ENCODE results near the gene ARHGAP26.

Gene ARHGAP26

GRCh38 chr5:143204474-143205246, 434.5 kb downstream of the ARHGAP26 start:
- no peak for DNase-seq (ENCODE audit: insufficient read length, low spot score)
- FAIRE-seq: no peak

DNA sequence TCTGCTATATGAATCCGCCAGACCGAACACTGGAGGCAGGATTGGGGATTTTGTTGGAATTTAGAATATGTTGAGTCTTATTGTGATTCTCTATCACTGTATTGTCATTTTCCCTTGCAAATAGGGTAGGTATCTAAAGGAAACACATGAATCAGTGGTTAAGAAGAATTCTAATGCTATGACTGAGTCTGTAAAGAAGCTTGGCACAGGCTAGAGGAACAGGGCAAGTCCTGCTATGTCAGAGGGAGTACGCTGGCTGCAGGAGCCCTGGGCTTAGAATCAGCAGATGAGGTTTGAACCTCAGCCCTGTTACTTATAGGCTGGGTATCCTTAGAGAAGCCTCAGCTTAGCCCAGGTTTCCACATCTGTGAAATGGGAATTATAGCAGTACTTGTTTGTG, 435.2 kb downstream of the ARHGAP26 start:
- no peak for DNase-seq (ENCODE audit: insufficient read length, low spot score)
- no peak for FAIRE-seq

GRCh38 chr5:143205883-143206195, 435.7 kb downstream of the ARHGAP26 start:
- no peak for DNase-seq (ENCODE audit: insufficient read length, low spot score)
- no peak for FAIRE-seq

GRCh38 chr5:143206196-143207053, 436.2 kb downstream of the ARHGAP26 start:
- no peak for DNase-seq (ENCODE audit: insufficient read length, low spot score)
- FAIRE-seq: peak; percentile 83

- FAIRE-seq: no peak
- no peak for DNase-seq (ENCODE audit: insufficient read length, low spot score)
These were observed 436.9 kb downstream of the ARHGAP26 start for GRCh38 chr5:143207058-143207457.

DNA sequence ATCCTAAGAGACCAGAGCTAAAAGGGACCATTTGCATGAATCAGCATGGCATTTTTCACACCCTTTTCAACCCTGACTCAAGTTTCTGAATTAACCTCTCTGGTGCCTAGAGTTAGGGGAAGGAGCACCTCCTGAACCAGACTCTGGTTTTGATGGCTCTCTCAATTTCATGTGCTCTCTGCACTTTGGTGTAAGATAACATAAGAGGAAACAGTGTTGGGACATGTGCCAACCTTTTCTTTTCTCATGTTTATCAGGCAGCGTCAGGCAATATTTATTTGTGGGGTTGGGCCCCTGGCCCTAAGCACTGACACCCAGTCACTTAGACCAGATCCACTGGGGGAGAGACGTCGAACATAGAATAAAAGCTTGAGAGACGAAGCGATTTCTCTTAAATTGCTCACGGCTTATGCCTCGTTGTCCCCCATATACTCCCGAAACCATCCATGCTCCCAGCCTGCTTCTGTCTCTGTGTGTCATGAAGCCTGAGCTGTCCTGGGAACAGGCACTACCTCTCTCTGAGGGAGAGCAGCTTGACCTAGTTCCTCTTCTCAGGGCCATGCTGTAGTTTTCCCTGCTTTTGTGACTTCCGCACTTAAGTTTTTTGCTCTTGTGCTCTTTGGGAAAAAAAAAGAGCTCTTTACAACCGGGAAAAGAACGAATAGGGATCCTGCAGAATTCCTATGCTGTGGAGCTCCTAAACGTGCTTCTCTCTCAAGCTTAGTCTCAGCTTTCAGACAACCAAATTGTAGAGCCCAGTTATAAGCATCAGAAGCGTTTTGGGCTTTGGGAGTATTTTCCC, 437.6 kb downstream of the ARHGAP26 start:
- FAIRE-seq: peak; percentile 11
- DNase-seq (ENCODE audit: insufficient read length, low spot score): no peak

GRCh38 chr5:143208365-143208641, 438.1 kb downstream of the ARHGAP26 start:
- DNase-seq (ENCODE audit: insufficient read length, low spot score): no peak
- no peak for FAIRE-seq

DNA sequence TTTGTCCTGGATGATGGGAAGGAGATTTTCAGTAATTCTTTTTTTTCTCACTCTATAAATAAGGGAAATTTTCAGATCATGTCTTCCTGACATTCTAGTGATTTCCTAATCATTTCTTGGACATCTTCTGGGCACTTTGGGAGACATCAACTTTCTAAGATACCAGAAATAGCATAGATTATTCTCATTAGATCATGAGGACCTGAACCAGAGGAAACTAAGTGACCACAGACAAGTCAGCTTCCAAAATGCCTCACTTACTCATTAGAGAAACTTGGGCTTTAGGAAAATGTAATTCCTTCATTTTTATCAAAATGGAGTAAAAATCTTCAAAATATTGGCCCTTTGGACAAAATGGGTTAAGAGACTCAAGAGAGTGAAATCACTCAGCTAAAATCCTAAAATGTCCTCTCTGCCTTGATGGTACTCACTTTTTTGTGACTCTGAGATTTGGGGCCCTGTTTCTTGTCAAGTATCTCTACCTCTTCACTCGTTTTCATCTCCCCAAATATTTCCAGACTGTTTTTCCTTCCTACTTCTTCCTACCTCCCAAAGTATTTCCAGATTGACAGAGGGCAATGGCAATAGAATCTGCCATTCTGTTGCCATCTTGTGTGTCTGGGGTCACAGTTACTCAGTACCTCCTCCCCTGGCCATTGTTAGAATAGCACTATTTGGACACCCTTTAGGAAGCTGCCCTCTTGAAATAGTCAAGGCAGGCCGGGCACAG, 438.8 kb downstream of the ARHGAP26 start:
- FAIRE-seq (no peak), DNase-seq (ENCODE audit: insufficient read length, low spot score) (no peak)

- no peak for DNase-seq (ENCODE audit: insufficient read length, low spot score)
- FAIRE-seq: no peak
These were observed 439.8 kb downstream of the ARHGAP26 start for GRCh38 chr5:143209881-143210395.

- DNase-seq (ENCODE audit: insufficient read length, low spot score): no peak
- FAIRE-seq: no peak
These were observed 440.4 kb downstream of the ARHGAP26 start for GRCh38 chr5:143210576-143210975.

DNA sequence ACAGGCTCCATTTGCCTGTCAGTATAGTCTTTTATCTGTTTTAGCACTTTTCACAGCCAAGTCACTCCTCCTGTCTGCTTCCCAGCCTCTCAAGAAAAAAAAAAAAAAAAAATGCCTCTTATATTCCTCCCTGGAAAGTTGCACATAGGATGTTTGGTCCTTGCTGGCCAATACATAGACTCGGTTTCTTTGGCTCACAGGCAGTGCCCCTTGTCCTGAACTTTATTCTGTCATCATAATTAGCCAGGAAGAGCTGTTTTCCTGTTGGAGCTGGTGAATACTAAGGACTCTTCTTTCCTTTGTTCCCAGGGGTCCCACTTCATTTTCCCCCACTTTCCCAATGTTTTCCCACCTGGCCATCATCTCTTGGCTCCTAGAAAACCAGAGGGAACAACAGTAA, 442.1 kb downstream of the ARHGAP26 start:
- peak; percentile 14 for FAIRE-seq
- DNase-seq (ENCODE audit: insufficient read length, low spot score): no peak

GRCh38 chr5:143213231-143213850, 443.2 kb downstream of the ARHGAP26 start:
- DNase-seq (ENCODE audit: insufficient read length, low spot score): no peak
- no peak for FAIRE-seq

DNA sequence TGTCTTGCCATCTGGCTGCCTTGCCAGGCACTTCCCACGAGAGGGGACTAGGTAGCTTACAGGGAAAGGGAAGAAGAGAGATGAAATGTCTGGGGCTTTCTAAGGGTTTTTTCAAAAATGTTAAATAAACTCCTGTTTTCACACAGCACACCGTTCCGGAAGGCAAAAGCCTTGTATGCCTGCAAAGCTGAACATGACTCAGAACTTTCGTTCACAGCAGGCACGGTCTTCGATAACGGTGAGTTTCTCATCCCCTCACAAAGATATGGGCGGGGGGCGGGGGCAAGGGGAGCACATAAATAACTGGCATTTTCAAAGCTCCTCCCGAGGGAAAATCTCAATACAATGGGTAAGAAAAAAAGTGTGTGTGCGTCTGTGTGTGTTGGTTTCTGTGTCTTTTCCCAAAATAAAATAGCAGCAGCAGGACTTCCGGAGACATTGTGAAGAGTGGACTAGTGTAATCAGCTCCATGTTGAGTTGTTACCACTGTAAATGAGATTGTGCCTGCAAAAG, 443.7 kb downstream of the ARHGAP26 start:
- peak; percentile 94 for FAIRE-seq
- no peak for DNase-seq (ENCODE audit: insufficient read length, low spot score)

- DNase-seq (ENCODE audit: insufficient read length, low spot score) (no peak), FAIRE-seq (no peak)
These were observed 444.3 kb downstream of the ARHGAP26 start for GRCh38 chr5:143214458-143214857.

- no peak for FAIRE-seq
These were observed 444.7 kb downstream of the ARHGAP26 start for GRCh38 chr5:143214890-143215289.

GRCh38 chr5:143215690-143216089, 445.5 kb downstream of the ARHGAP26 start:
- DNase-seq (ENCODE audit: insufficient read length, low spot score) (no peak), FAIRE-seq (peak; percentile 14)

More at GRCh38 chr5:143214890-143215289, 444.7 kb downstream of the ARHGAP26 start:
- DNase-seq (ENCODE audit: insufficient read length, low spot score): no peak

DNA sequence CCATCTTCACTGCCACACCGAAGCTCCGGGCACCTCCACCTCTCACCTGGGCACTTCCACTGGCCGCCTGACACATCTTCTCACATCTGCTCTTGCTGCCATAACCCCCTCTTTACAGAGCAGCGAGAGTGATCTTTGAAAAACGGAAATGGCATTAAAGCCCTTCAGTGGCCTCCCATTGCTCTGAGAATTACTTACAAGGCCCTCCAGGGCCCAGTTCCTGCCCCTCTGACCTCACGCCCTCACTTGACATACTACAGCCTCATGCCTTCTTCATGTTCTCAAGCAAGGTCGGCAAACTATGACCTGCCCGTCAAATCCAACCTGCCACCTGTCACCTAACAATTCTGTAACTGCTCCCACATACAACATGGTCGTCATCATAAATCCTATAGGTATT, 446.0 kb downstream of the ARHGAP26 start:
- DNase-seq (ENCODE audit: insufficient read length, low spot score): no peak
- FAIRE-seq: no peak

DNA sequence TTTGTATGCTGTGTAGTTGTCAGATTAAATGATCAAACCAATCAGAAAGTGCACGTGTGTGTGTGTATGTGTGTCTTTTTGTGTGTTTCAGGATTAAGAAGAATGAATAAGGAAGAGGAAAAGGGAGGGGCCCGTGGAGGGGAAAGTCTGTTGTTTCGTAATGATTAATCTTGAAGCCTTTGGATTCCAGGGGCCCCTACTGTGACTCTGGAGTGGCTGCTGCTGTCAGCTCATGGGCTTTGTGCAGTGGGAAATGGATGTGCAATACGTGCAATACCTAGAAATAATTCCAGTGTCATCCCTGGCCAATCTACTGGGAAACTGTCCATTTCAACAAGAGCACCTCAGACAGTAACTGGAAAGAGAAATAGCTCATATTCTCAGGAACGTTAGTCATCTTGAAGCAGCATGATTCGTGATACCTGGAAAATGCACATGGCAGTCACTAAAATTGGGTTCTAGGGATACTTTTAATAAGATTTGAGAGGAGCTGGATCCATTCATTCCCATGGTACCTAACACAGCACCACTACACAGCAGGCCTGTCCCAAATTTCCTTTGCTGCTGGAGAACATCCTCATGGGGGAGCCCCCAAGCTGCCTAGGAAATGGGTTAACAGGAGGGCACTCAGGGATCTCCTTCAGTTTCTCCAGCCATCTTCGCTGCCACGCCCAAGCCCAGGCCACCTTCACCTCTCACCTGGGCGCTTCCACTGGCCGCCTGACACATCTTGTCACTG, 447.1 kb downstream of the ARHGAP26 start:
- DNase-seq (ENCODE audit: insufficient read length, low spot score): no peak

GRCh38 chr5:143217804-143218160, 447.6 kb downstream of the ARHGAP26 start:
- DNase-seq (ENCODE audit: insufficient read length, low spot score): no peak
- no peak for FAIRE-seq

More for the DNA sequence above, 447.1 kb downstream of the ARHGAP26 start:
- FAIRE-seq: no peak

All from GM19239 (cell line).